GM23338 (cell line): ENCODE results near the gene SLC2A8.

Experiments used
- CREB1 ChIP-seq: fragments of 250-450 bp; sonication (Bioruptor Pico); IDR thresholded peaks from 2 replicates; pipeline ENCODE4 v1.5.0; 2020; ENCODE audit warnings: low read depth, mild to moderate bottlenecking, moderate library complexity
- CTCF ChIP-seq, 2 experiments: fragments of 200-600 bp in 1 of 2; sonication (generic) in 1 of 2; conservative IDR thresholded peaks; 2 replicates each; pipeline versions ENCODE4 v1.5.1 to v1.6.1; 2016 to 2017; ENCODE audit warnings: antibody characterized with exemption in 2 of 2, low read depth in 2 of 2, mild to moderate bottlenecking in 2 of 2, moderate library complexity in 1 of 2
- EZH2 ChIP-seq: fragments of 200-600 bp; sonication (generic); IDR thresholded peaks from one replicate; pipeline ENCODE4 v1.8.0; 2017; ENCODE audit warnings: antibody characterized with exemption, mild to moderate bottlenecking, low read depth; ENCODE audit not compliant: unreplicated experiment
- EZH2phosphoT487 ChIP-seq: fragments of 200-600 bp; sonication (generic); IDR thresholded peaks from one replicate; pipeline ENCODE4 v1.8.1; 2018; ENCODE audit warnings: antibody characterized with exemption; ENCODE audit not compliant: unreplicated experiment
- JUNB ChIP-seq: IDR thresholded peaks from one replicate; pipeline ENCODE4 v1.6.1; 2016; ENCODE audit warnings: antibody characterized with exemption; ENCODE audit not compliant: unreplicated experiment
- POLR2AphosphoS5 ChIP-seq: IDR thresholded peaks from 2 replicates; pipeline ENCODE4 v1.6.1; 2016; ENCODE audit warnings: antibody characterized with exemption, low read depth
- REST ChIP-seq: IDR thresholded peaks from one replicate; pipeline ENCODE4 v1.6.1; 2018; ENCODE audit warnings: antibody characterized with exemption; ENCODE audit not compliant: unreplicated experiment
- STAT1 ChIP-seq: IDR thresholded peaks from one replicate; pipeline ENCODE4 v1.6.1; 2016; ENCODE audit warnings: antibody characterized with exemption; ENCODE audit not compliant: unreplicated experiment

- TF ChIP-seq CTCF (conservative IDR thresholded peaks at IDR 0.05; ENCODE audit: low read depth in 2 of 2), result no peak
- TF ChIP-seq REST, result no peak
- TF ChIP-seq EZH2phosphoT487, result no peak
- no peak for TF ChIP-seq POLR2AphosphoS5
- no peak for TF ChIP-seq EZH2
- no peak for TF ChIP-seq STAT1
- no peak for TF ChIP-seq JUNB
- no peak for TF ChIP-seq CREB1 (CRISPR knock-in tag)
Observed at GRCh38 chr9:127423476-127423933, 26.5 kb downstream of the SLC2A8 start.
